ENCODE results near the gene DPYD. TPM values are rescaled to one million over a fixed set of nuclear protein-coding genes. Genes with fewer than 3 reads are reported as not detected.

The DPYD gene
- total RNA-seq, 1 experiment from 2014 or later = 51.8 TPM

DNA sequence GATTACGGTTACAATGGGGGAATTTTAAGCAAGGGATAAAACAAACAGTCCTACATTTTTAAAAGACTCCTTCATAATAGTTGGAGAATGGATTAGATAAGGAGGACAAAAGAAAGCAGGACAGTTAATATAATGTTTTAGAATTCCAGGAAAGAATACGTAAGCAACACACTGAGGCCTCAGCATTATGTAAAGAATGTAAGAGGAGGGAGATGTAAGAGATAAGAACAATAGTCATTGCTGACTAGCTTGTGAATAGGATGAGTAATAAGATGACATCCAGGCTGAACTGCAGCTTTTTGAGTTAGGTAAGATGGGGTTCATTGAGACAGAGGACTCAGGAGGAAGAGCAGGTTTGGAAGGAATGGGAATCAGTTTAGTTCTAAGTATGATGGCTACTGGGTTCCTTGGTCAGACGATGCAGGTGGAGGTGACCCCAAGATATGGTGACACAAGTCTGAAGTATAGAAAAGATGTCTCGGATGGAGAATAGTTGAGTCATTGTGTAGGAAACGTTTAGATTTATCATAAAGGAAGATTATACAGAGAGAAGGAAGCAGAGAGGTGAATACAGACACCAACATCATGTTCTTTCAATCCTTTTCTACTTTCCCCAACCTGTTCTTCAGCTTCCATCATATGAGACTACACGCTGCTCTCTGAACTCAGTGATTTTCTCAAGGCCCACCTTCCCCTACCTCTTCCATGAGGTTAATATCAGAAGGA lies 826.4 kb downstream of the DPYD start:
- peak; percentile 89 for DNase-seq (ENCODE audit: low read depth)

DNA sequence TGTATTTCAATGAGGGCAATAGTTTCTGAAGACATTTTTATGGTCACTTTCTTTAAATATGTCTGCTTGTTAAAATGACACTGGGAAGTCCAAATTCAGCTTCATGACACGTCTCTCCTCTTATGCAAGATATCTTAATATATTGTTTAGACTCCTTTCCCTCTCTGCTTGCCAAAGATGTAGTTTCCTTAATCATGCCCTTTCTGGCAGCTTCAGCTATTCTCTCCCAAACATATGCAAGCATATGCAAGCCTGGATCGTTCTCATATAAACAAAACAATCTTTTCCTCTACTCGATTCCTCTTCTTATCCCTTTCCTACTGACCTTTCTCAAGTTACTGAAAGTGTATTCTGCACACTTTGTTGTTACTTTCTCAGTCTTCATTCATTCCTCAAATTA lies 827.1 kb downstream of the DPYD start:
- DNase-seq (ENCODE audit: low read depth) = peak; percentile 43

DNA sequence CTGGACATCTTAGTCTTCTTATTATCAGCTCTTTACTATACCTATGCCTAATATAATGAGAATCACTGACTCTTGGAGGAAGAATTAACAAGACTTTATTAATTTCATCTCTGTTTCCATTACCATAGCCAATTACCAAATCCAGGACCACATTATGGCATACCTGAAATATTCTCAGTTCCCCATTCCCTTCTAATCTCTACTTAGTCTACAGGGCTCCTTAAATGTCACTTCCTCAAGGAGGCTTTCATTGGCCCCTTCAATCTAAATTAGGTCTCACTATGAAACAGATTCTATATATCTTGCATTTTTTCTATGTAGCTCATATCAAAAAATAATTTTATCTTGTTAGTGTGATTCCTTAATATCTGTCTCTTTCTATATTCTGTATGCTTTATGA lies 828.0 kb downstream of the DPYD start:
- no peak for DNase-seq (ENCODE audit: low read depth)

DNA sequence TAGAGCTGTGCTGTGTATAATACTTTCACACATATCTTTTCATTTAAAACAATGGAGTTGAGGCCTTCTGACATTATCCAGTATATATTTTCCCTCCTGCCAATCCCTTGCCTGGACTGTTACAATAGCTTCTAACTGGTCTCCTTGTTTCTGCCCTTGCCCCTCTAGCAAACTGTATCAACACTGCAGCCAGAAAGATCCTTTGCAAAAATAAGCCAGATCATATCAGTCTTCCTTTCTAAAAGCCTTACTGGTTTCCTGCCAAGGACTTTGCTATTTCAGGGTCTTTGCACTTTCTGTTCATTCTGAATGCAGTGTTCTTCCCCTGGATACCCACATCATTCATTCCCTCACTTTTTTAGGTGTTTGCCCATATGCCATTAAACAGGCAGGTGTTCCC lies 829.2 kb downstream of the DPYD start:
- no peak for DNase-seq (ENCODE audit: low read depth)

DNA sequence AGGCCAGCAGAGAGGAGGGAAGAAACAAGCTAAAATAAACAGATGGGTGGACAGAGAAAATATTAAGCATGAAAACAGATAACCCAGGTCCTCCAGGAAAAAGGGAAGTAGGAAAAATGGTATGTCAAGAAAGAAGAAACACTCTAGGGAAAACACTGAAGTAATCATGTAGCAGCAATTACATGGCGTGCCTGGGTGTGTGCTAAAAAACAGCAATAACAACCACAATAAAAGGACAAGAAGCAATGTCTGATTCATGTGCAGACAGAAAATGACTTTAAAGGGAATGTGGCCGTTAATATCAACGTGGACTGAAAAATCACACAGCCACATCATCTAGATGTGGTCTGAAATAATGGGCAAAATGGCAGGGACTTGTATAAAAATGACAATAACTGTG lies 829.6 kb downstream of the DPYD start:
- DNase-seq (ENCODE audit: low read depth) = no peak

DNA sequence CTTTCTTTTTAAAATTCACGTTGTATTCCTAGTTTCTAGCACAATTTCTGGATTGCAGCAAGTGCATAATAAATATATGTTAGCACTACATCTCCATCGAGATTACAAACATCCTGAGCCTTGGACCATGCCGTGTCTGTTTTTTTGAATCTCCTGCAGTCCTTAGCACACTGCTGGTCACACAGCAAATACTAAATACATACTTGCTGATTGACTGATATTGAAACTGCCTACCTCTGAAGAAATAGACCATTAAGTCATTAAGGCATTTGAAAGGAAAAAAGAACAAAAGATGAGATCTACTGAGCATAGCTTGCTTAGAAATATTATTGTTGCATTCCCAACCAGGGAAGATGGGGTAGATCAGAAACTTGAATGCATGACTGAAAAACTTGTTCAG lies 830.1 kb downstream of the DPYD start:
- DNase-seq (ENCODE audit: low read depth) = no peak

DNA sequence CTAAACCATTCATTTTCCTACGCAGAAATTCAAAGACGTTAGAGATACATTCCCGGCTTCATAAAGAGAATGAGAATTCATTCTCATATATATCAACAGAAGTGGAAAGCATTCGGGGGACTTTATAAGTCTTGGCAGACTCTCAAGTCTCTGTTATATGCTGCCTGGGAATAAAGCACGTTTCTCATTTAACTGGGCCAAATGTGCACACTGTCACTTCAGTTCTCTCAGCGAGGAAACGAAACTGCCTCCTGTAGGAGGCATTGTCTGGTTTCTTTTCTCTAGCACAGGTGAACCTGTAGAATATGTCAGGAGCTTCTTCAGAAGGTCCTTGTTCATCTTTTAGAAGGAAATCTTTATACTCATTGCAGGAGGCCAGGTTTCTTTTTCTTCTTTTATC lies 831.7 kb downstream of the DPYD start:
- DNase-seq (ENCODE audit: low read depth) = no peak

DNA sequence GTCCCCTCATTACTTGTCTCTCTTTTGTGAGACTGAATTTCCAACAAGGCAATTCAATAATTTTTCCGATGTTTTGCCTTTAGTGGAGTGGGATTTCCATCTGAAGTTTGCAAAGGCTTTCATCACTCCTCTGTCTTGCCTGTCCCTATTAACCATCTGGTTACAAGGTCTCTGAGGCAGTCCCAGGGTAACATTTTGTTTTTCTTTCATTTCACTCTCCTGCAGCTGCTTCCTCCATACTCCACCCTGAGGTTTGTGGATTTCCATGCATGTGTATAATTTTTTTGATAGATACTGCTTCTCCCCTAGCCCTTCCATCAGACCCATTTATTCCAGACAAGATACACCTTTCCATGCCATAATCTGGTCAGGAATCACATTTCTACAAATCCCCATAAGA lies 832.4 kb downstream of the DPYD start:
- DNase-seq (ENCODE audit: low read depth) = no peak

DNA sequence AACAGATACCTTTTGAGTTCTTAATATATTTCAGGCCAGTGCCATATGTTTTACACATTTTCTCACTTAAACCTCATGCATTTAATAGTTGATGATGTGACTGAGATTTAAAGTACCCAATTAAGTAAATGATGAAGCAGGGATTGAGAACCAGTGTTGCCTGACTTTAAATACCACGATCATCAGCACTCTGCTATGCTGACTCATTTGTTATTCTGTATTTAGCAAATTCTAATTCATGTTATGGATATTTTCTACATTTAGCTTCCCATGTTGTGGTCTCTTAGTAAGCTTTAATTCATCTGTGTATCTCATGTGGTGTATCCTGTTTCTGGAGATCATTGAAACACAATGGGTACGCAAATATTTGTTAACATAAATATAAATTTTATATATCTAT lies 836.3 kb downstream of the DPYD start:
- DNase-seq (ENCODE audit: low read depth) = no peak

DNA sequence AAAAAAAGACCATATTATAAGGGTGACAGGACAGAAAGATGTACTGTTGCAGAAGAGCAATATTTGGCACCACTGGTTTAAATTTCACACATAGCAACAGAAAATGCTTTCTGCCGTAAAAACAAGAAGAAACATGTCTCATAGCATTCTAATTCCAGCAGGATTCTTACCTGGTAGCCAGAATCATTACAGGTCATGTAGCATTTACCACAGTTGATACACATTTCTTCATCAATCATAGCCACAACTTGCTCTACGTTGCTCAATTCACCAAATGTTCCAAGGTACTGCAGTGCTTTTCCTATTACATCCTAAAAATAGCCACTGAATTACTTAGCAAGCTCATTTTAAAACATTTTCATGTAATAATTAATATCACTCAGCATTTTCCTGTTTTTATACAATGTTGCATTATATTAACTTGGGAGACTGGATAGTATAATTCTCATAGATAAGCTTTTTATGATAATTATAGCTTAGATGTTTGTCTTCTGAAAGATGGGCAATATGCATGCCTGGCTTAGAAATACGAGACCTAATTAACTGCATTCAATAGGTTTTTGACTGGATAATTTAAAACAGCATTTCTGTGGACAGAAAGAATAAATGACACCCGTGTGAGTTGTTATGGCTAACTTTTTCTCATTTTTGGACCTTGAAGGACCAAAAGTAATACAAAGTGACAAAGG lies 838.5 kb downstream of the DPYD start:
- no peak for DNase-seq (ENCODE audit: low read depth)

DNA sequence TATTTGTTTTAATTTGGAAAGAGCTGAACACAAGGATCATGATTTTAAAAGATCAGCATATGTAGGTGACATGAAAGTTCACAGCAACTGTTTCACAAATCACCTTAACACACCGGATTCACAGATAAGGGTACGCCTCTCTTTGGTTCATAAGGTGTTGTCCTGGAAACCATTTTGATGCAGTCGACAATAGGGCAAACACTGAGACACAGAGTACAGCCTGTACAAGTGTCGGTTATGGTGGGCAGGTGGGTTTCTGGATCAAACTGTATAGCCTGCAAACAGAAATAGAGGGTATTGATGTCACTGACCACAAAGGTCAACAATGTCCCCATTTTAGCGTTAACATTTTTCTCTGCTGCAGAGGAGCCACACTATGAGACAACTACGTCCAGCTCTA lies 842.0 kb downstream of the DPYD start:
- DNase-seq (ENCODE audit: low read depth) = no peak

DNA sequence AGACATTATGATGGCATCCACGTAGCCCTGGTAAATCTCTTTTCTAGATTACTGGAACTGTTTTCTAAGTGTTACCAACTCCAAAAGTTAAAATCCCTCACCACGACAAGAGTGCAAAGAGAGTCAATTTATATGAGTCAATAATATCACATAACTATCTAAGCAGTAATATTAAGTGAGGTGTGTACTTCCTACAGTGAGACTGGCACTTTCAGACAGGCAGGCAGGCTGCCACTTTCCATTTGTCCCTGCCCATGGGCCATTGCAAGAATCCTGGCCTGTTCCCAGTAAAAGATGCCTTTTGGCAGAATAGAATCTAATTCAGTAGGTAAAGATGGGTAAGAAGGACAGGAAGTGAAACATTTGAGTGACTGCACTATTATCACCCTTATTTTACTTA lies 843.6 kb downstream of the DPYD start:
- DNase-seq (ENCODE audit: low read depth) = no peak

DNA sequence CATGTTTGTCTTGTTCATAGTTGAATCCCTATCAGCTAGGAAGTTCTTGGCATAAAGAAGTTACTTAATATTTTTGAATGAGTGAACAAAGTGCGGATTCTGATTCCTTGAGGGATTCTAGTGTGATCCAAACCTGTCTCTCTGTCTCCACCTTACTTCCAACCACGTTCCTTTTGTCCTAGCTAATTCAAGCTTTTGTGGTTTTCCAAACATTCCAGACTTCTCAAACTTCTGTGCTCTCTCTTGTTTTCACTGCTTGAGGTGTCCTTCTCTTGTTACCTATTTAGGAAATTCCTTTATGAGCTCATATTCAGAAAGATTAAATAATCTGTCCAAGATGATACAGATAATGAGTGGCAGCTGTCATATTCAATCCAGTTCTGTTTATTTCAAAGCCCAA lies 846.1 kb downstream of the DPYD start:
- peak; percentile 38 for DNase-seq (ENCODE audit: low read depth)

DNA sequence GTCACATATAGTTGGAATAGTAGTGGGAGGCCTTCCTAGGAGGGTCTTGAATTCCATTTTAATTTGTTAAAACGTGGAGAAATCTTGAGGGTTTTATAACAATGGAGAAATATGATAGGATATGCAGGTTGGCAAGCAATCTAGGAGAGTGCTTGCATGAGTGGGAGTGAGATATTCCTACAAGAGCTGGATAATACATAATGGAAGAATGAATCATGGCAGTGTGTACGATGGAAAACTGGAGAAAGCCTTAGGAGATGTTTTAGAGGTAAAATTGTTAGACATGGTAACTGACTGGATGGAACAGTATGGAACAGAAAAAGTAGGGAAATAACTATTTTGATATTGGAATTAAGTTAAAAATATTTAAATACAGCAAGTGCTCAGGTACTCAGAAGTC lies 846.9 kb downstream of the DPYD start:
- DNase-seq (ENCODE audit: low read depth) = no peak

DNA sequence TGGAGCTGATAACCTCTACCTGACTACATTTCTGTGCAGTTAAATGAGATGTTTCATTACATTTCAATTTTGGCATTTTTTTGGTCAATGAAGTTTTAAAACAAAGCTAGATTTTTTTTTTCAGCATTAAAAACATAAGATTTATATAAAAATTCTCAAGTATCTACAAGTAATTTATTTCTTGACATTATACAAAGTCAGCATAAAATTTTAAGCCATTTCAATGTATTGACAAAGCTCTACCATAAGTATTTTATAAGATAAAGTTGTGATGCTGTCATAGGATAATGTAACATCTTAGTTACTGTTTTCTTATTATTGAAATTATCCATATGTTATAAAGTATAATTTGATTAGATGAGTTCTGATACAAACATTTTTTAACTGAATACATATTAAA lies 847.7 kb downstream of the DPYD start:
- no peak for DNase-seq (ENCODE audit: low read depth)

DNA sequence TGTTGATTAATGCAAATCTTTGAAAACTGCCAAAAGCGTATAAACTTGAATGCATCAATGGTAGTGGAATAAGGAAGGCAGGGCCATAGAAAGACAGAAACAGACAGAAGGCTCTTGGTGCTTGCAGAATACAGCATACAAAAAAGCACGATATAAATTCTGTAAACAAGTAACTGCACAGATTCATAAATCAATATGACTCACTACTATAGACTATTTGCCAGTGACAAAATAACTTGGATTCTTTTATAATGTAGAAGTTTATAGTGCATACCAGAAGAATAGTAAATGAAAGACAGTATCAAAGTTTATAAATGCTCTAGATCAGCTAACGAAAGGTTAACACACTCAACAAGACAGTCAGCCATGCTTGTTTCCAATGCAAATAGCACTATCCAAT lies 849.7 kb downstream of the DPYD start:
- DNase-seq (ENCODE audit: low read depth) = no peak

DNA sequence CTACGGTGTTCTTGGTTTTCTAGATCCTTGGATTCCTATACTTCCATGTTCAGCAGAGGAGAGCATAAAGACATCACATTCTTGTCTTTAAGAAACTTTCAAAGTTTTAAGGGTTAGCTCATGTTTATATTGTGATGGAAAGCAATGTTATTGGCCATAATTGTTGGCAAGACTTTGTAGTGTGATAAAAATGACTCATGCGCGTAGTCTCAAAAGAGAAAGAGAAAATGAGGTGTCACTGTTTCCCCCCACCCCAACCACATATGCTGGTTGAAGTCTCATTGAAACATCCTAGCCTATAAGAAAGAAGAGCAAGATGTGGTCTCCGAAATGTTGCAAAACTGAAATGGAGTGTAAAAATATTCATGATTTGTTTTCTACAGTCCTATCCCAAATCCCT lies 850.5 kb downstream of the DPYD start:
- peak; percentile 8 for DNase-seq (ENCODE audit: low read depth)

DNA sequence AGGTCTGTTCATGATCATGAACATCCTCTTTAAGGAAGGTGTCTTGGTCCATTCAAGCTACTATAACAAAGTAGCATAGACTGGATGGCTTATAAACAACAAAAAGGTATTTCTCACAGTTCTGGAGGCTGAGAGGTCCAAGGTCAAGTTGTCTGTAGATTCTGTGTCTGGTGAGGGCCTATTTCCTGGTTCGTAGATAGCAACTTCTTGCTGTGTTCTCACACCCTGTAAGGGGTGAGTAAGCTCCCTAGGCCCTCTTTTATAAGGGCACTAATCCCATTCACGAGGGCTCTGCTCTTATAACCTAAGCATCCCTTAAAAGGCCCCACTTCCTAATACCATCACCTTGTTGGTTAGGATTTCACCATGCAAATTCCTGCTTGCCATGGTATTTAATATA lies 851.5 kb downstream of the DPYD start:
- no peak for DNase-seq (ENCODE audit: low read depth)

DNA sequence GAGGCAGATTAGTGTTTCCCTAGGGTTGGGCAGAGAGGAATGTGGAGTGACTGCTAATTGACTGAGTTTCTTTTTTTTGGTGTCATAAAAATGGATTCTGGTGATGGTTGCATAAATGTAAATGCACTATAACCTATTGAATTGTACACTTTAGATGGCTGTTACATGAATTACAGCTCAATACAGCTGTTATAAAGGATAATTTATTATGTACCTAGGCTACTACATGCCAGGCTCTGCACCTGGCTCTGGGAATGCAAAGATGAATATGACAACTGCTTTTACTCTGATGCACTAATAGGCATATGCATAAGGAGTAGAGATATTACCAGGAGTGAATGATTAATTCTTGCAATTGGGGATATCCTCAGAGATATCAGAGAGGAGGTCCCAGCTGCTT lies 854.0 kb downstream of the DPYD start:
- no peak for DNase-seq (ENCODE audit: low read depth)

DNA sequence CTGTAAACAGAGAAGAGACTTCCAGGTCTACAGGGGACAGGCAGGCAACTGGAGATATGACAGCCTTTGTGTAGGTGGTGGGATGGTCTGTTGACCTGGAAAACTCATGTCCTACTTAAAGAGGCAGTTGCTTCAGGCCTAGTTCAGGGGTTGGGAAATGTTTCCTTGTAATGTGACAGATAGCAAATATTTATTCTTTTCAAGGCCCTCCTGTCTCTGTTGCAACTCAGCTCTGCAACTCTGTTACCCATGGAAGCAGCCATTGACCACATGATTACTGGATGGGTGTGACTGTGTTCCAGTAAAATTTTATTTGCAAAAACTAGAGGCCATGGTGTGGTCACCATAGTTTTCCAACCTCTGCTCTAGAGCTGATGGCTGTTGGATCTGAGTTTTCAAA lies 857.3 kb downstream of the DPYD start:
- DNase-seq (ENCODE audit: low read depth) = no peak

DNA sequence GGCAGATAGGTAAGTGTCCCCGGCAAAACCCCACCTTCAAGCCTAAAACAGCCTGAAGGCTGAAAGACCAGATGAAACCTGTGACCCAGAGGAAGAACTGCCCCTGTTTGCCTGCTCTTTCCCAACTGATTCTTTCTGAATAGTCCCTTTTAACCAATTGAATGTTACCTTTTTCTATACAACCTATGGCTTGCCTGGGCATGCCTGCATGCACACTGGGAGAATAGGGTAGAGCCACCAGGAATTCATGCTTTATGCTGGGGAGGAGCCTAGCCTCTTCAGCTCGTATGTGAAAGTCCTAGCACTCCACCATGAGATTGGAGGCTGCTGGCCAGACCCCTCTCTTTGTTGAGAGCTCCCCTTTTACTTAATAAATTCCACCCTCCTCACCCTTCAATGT lies 859.2 kb downstream of the DPYD start:
- no peak for DNase-seq (ENCODE audit: low read depth)

DNA sequence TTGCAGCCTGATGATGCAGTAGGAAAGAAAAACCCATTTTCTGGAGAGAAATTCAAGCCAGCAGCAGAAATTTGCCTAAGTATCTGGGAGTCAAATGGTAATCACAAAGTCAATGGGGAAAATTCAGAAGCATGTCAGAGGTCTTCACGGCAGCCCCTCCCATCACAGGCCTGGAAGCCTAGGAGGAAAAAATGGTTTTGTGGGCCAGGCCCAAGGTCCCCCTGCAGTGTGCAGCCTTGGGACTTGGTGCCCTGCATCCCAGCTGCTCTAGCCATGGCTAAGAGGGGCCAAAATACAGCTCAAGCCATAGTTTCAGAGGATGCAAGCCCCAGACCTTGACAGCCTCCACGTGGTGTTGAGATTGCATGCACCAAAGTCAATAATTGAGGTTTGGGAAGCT lies 864.4 kb downstream of the DPYD start:
- DNase-seq (ENCODE audit: low read depth) = no peak

DNA sequence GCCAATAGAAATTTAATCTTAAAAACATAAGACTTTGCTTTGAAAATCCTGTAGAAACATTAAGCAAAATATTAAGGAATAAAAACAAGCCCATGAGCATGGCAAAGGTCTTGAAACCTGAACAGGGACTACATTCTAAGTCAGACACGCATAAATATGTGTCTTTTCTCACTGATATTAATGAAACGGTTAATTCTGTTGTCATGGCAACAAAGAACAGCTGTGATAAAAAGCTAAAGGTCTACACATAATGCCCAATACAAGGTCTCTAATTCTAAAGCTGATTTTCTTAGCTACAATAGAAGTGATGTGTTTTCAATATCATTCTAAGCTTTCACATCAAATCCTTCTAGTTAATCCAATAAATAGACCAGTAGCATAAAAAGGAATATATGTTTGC lies 867.6 kb downstream of the DPYD start:
- no peak for DNase-seq (ENCODE audit: low read depth)

DNA sequence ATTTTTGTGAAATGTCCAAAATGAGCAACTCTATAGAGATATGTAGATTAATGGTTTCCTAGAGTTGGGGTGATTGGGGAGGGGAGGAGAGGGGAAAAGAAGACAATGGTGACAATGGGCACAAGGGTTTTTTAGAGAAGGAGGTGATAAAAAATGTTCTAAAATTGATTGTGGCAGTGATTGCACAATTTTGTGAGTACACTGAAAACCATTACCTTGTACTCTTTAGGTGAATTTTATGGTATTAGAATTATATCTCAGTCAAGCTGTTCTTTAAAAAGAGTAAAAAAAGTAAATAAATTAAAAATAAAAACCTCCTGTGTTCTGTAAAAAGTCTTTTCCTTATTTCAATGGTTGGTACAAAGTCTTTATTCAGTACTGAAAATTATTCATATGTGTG lies 869.0 kb downstream of the DPYD start:
- DNase-seq (ENCODE audit: low read depth) = no peak
